ENCODE results near the gene CADPS2. TPM values are rescaled to one million over a fixed set of nuclear protein-coding genes. Genes with fewer than 3 reads are reported as not detected.

Gene CADPS2
- polyA plus RNA-seq, 3 donors, result not detected

GRCh38 chr7:122893486-122893885, 7.2 kb upstream of the CADPS2 start:
- Mint-ChIP-seq H3K27me3 (ENCODE audit: low read depth in 3 of 3) (peaks cover 3 to 8% (median 8%) of the 10 kb centered on the region in 3 donors), H3K27ac (no peak overlapping the region), H3K36me3 (no peaks in the 10 kb centered on the region), H3K9me3 (no peaks in the 10 kb centered on the region), H3K4me1 (no peaks in the 10 kb centered on the region), H3K4me3 (no peak overlapping the region)
- Histone ChIP-seq H3K36me3 (replicated peaks in 1 of 2; ENCODE audit: control insufficient read depth in 1 of 2, insufficient read depth in 2 of 2, low read length in 2 of 2) (no peaks in the 10 kb centered on the region), H3K4me2 (replicated peaks; ENCODE audit: extremely low read depth, low read length, poor library complexity, severe bottlenecking) (no peak overlapping the region), H3K27ac (ENCODE audit: low read depth in 1 of 2, low read length in 2 of 2) (no peak overlapping the region), H3K27me3 (ENCODE audit: control insufficient read depth in 2 of 2, insufficient read depth in 2 of 2, low read length in 2 of 2) (peaks cover 8 to 15% of the 10 kb centered on the region in 2 donors), H3K79me2 (ENCODE audit: insufficient read depth, low read length) (no peaks in the 10 kb centered on the region), H3K4me3 (replicated peaks in 1 of 3; ENCODE audit: low read depth in 2 of 3, low read length in 3 of 3) (no peak overlapping the region), H4K20me1 (ENCODE audit: insufficient read depth, low read length) (no peaks in the 10 kb centered on the region), H3K9me3 (replicated peaks in 1 of 2; ENCODE audit: control insufficient read depth in 1 of 2, insufficient read depth in 1 of 2, low read length in 2 of 2) (no peaks in the 10 kb centered on the region), H2AFZ (ENCODE audit: insufficient read depth, low read depth, low read length, poor library complexity, severe bottlenecking) (no peak overlapping the region), H3K4me1 (ENCODE audit: control insufficient read depth in 1 of 2, insufficient read depth in 2 of 2, low read length in 2 of 2) (no peaks in the 10 kb centered on the region), H3K9ac (ENCODE audit: insufficient read depth, low read length, poor library complexity, severe bottlenecking) (no peak overlapping the region)
- TF ChIP-seq, protein P1, sequence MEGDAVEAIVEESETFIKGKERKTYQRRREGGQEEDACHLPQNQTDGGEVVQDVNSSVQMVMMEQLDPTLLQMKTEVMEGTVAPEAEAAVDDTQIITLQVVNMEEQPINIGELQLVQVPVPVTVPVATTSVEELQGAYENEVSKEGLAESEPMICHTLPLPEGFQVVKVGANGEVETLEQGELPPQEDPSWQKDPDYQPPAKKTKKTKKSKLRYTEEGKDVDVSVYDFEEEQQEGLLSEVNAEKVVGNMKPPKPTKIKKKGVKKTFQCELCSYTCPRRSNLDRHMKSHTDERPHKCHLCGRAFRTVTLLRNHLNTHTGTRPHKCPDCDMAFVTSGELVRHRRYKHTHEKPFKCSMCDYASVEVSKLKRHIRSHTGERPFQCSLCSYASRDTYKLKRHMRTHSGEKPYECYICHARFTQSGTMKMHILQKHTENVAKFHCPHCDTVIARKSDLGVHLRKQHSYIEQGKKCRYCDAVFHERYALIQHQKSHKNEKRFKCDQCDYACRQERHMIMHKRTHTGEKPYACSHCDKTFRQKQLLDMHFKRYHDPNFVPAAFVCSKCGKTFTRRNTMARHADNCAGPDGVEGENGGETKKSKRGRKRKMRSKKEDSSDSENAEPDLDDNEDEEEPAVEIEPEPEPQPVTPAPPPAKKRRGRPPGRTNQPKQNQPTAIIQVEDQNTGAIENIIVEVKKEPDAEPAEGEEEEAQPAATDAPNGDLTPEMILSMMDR (IDR thresholded peaks at IDR 0.05), result no peak
- WGBS (ENCODE audit: insufficient coverage), result 100% methylated on average over 1 of the region's 2 CpGs
- no peak for DNase-seq
- intact Hi-C loops (cut with micrococcal nuclease), result no loop called here

DNA sequence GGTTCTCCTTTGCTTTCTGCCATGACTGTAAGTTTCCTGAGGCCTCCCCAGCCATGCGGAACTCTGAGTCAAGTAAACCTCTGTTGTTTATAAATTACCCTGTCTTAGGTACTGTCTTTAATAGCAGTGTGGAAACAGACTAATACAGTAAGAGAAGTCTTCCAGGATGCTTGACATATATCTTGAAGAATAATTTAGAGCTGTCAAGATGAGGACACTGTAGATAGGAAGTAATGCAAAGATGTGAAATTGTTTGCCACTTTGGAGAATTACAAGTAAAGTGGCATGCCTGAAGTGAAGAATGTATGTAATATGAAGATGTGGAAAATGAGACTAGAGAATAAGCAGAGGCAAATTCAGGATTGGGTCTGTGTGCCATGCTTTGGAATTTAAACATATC, 2.9 kb upstream of the CADPS2 start:
- peak overlapping the region in 1 of 2 donors; percentile 37 for H3K4me3 Mint-ChIP-seq
- no peak for DNase-seq
- peaks cover 0 to 10% (median 2%) of the 10 kb centered on the region in 7 donors for H3K9me3 Mint-ChIP-seq
- H3K36me3 Mint-ChIP-seq, result no peaks in the 10 kb centered on the region
- Histone ChIP-seq H3K4me3 (replicated peaks in 1 of 3; ENCODE audit: low read depth in 2 of 3, low read length in 3 of 3) (no peak overlapping the region), H3K4me2 (replicated peaks; ENCODE audit: extremely low read depth, low read length, poor library complexity, severe bottlenecking) (no peak overlapping the region), H2AFZ (ENCODE audit: insufficient read depth, low read depth, low read length, poor library complexity, severe bottlenecking) (no peak overlapping the region), H3K36me3 (replicated peaks in 1 of 2; ENCODE audit: control insufficient read depth in 1 of 2, insufficient read depth in 2 of 2, low read length in 2 of 2) (no peaks in the 10 kb centered on the region), H3K9ac (ENCODE audit: insufficient read depth, low read length, poor library complexity, severe bottlenecking) (no peak overlapping the region), H3K4me1 (ENCODE audit: control insufficient read depth in 1 of 2, insufficient read depth in 2 of 2, low read length in 2 of 2) (no peaks in the 10 kb centered on the region), H3K27ac (ENCODE audit: low read depth in 1 of 2, low read length in 2 of 2) (no peak overlapping the region), H3K79me2 (ENCODE audit: insufficient read depth, low read length) (no peaks in the 10 kb centered on the region), H4K20me1 (ENCODE audit: insufficient read depth, low read length) (no peaks in the 10 kb centered on the region), H3K27me3 (ENCODE audit: control insufficient read depth in 2 of 2, insufficient read depth in 2 of 2, low read length in 2 of 2) (peaks cover 39 to 55% of the 10 kb centered on the region in 2 donors), H3K9me3 (replicated peaks in 1 of 2; ENCODE audit: control insufficient read depth in 1 of 2, insufficient read depth in 1 of 2, low read length in 2 of 2) (peaks cover 0 to 25% of the 10 kb centered on the region in 2 donors)
- peaks cover 5% of the 10 kb centered on the region for H3K4me1 Mint-ChIP-seq
- H3K27ac Mint-ChIP-seq, result peak overlapping the region in 1 of 7 donors; percentile 5
- TF ChIP-seq, protein P1 (IDR thresholded peaks at IDR 0.05), result no peak
- intact Hi-C loops (cut with micrococcal nuclease), result no loop called here
- peaks cover 41 to 52% (median 41%) of the 10 kb centered on the region in 3 donors for H3K27me3 Mint-ChIP-seq (ENCODE audit: low read depth in 3 of 3)
- WGBS (ENCODE audit: insufficient coverage), result no CpG with 5 or more reads among the region's 1 CpG

All from CD14-positive monocyte (primary cell).